K562 (cell line): Measurements from ENCODE around the gene DUSP5. TPM values are rescaled to one million over a fixed set of nuclear protein-coding genes. Genes with fewer than 3 reads are reported as not detected.

Experiments used
- DMBX1 ChIP-seq: fragments of 250-450 bp; sonication (Bioruptor Pico); IDR thresholded peaks from 2 replicates; pipeline ENCODE4 v1.8.0; 2022; ENCODE audit warnings: inconsistent platforms, mild to moderate bottlenecking, moderate library complexity, borderline replicate concordance
- FOXA3 ChIP-seq, 2 experiments: fragments of 450-650 bp in 1 of 2; sonication (generic) in 1 of 2; formaldehyde crosslinking; IDR thresholded peaks in 1 of 2; conservative IDR thresholded peaks in 1 of 2; 2 replicates each; pipeline versions ENCODE4 v1.4.0 to v1.8.0; 2020 to 2022; ENCODE audit warnings: mild to moderate bottlenecking in 2 of 2, missing genetic modification reagents in 1 of 2
- HDAC1 ChIP-seq, 2 experiments: fragments of 450-650 bp; IDR thresholded peaks; 2 replicates each; pipeline ENCODE4 v1.6.1; 2016 to 2017; ENCODE audit warnings: inconsistent platforms in 1 of 2, mild to moderate bottlenecking in 1 of 2, moderate library complexity in 1 of 2
- JUND ChIP-seq, 2 experiments: IDR thresholded peaks; 2 replicates in 1 of 2; 3 replicates in 1 of 2; pipeline ENCODE4 v1.6.1; 2011; ENCODE audit warnings: borderline replicate concordance in 2 of 2, low read depth in 2 of 2, low read length in 2 of 2, improper control_type of control experiment in 1 of 2, missing biosample characterization in 1 of 2, missing genetic modification characterization in 1 of 2, missing genetic modification reagents in 1 of 2
- NR2C2 ChIP-seq, 2 experiments: fragments of 200-800 bp in 1 of 2; sonication (Bioruptor generic) in 1 of 2; sonication (generic) in 1 of 2; formaldehyde crosslinking in 1 of 2; IDR thresholded peaks; 2 replicates each; pipeline versions ENCODE4 v1.6.1 to v1.8.0; 2016 to 2022; ENCODE audit warnings: mild to moderate bottlenecking in 1 of 2, missing compliant biosample characterization in 1 of 2, missing genetic modification characterization in 1 of 2, missing genetic modification reagents in 1 of 2
- PML ChIP-seq: IDR thresholded peaks from 2 replicates; pipeline ENCODE4 v1.6.1; 2012; ENCODE audit warnings: low read length, inconsistent platforms
- TAL1 ChIP-seq: fragments of 450-650 bp; IDR thresholded peaks from 2 replicates; pipeline ENCODE4 v1.6.1; 2016; ENCODE audit warnings: mild to moderate bottlenecking
- TEAD4 ChIP-seq, 2 experiments: sonication (generic) in 1 of 2; formaldehyde crosslinking in 1 of 2; IDR thresholded peaks; 2 replicates each; pipeline versions ENCODE4 v1.6.1 to v1.8.0; 2012 to 2022; ENCODE audit warnings: borderline replicate concordance in 1 of 2, inconsistent platforms in 1 of 2, low read length in 1 of 2, mild to moderate bottlenecking in 1 of 2, missing genetic modification reagents in 1 of 2
- ZNF830 ChIP-seq: fragments of 250-450 bp; sonication (Bioruptor Pico); IDR thresholded peaks from 2 replicates; pipeline ENCODE4 v1.5.0; 2021; ENCODE audit warnings: mild to moderate bottlenecking
- polyA plus RNA-seq, 8 experiments: library from polyadenylated mRNA; depleted of rRNA in 4 of 8; stranded (reverse) in 5 of 8; unstranded in 3 of 8; fragments of >200 nt; fragmentation: Nextera tagmentation in 2 of 8; fragmentation: Illumina TruSeq in 1 of 8; extraction: Ambion mirVana in 2 of 8; extraction: Trizol in 1 of 8; gene quantifications; 2 replicates each; pipeline versions ENCODE4 v1.2.1 to v1.2.3, GENCODE V29; 2011 to 2014; ENCODE audit warnings: inconsistent platforms in 1 of 8, missing spikeins in 1 of 8
- total RNA-seq, 7 experiments: library from RNA; depleted of rRNA in 6 of 7; stranded (reverse); fragments of >200 nt in 6 of 7; fragmentation: Illumina TruSeq in 2 of 7; extraction: Trizol in 2 of 7; gene quantifications; 2 replicates each; pipeline versions ENCODE4 v1.2.1 to v1.2.3, GENCODE V29; 2011 to 2021; ENCODE audit warnings: low replicate concordance in 1 of 7
- TF ChIP-seq, protein P1 (sequence below), 2 experiments: fragments of 450-650 bp; IDR thresholded peaks; 2 replicates each; pipeline ENCODE4 v1.6.1; 2016; ENCODE audit warnings: mild to moderate bottlenecking in 2 of 2, borderline replicate concordance in 1 of 2, low read depth in 1 of 2, moderate library complexity in 1 of 2
- TF ChIP-seq, protein P2 (sequence below): fragments of 450-650 bp; IDR thresholded peaks from 2 replicates; pipeline ENCODE4 v1.6.1; 2018; ENCODE audit not compliant: partially characterized antibody
- TF ChIP-seq, protein P3 (sequence below), 2 experiments: fragments of 450-650 bp; IDR thresholded peaks; 2 replicates each; pipeline ENCODE4 v1.6.1; 2016

The DUSP5 gene
- total and polyA plus RNA-seq, 9 of the 15 experiments (the other 6 are each of a cell fraction or from before 2014, with no cell fraction given) = 0.49 to 3.4 (median 2.0) TPM

- TF ChIP-seq, protein P1, sequence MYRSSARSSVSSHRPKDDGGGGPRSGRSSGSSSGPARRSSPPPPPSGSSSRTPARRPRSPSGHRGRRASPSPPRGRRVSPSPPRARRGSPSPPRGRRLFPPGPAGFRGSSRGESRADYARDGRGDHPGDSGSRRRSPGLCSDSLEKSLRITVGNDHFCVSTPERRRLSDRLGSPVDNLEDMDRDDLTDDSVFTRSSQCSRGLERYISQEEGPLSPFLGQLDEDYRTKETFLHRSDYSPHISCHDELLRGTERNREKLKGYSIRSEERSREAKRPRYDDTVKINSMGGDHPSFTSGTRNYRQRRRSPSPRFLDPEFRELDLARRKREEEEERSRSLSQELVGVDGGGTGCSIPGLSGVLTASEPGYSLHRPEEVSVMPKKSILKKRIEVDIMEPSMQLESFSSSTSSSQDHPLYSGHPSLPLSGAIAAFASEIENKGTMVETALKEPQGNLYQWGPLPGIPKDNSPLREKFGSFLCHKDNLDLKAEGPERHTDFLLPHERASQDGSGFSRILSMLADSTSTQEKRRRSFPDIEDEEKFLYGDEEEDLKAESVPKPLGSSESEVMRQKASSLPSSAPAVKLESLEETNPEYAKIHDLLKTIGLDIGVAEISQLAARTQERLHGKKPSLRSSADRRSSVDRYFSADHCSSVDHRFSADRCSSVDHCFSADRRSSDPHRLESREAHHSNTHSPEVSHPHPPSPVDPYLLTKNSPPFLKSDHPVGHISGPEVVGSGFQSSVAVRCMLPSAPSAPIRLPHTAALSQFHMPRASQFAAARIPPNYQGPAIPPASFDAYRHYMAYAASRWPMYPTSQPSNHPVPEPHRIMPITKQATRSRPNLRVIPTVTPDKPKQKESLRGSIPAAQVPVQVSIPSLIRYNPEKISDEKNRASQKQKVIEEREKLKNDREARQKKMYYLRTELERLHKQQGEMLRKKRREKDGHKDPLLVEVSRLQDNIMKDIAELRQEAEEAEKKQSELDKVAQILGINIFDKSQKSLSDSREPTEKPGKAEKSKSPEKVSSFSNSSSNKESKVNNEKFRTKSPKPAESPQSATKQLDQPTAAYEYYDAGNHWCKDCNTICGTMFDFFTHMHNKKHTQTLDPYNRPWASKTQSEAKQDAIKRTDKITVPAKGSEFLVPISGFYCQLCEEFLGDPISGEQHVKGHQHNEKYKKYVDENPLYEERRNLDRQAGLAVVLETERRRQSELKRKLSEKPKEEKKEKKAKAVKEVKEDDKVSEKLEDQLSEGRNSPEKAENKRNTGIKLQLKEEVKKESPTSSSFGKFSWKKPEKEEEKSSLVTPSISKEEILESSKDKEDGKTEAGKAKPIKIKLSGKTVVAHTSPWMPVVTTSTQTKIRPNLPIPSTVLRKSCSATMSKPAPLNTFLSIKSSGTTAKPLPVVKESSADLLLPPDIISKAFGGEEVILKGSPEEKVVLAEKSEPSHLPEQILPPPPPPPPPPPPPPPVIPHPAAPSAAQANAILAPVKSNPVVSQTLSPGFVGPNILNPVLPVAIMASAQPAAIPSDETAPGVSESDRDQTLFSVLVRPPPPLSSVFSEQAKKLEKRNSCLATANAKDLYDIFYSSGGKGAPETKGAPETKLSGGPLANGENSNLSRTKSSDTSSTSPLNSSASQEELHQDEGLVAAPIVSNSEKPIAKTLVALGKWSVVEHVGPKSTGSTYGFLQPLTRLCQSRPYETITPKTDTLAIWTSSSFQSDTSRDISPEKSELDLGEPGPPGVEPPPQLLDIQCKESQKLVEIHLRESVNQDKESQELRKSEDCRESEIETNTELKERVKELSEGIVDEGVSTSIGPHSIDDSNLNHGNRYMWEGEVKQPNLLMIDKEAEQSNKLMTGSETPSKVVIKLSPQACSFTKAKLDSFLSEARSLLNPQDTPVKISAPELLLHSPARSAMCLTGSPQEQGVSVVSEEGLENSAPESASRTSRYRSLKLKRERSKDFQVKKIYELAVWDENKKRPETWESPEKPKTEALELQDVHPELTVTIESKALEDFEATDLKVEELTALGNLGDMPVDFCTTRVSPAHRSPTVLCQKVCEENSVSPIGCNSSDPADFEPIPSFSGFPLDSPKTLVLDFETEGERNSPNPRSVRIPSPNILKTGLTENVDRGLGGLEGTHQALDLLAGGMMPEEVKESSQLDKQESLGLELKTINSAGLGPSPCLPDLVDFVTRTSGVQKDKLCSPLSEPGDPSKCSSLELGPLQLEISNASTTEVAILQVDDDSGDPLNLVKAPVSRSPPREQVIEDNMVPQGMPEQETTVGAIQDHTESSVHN (IDR thresholded peaks at IDR 0.05; ENCODE audit: borderline replicate concordance in 1 of 2, low read depth in 1 of 2) = peak in 1 of 2 experiments; percentile 88; a peak in 2 of 4 replicates
- TF ChIP-seq PML (peak; percentile 67; the same call in 1 of the 2 replicates), NR2C2 (CRISPR knock-in tag; IDR thresholded peaks at IDR 0.05) (no peak), NR2C2 (tag; IDR thresholded peaks at IDR 0.05) (peak; percentile 15; the same call in 1 of the 2 replicates), FOXA3 (CRISPR knock-in tag; conservative IDR thresholded peaks at IDR 0.05 in 1 of 2, IDR thresholded peaks at IDR 0.05 in 1 of 2) (peak in 1 of 2 experiments; percentile 95; a peak in 2 of 4 replicates), ZNF830 (CRISPR knock-in tag) (no peak), TEAD4 (IDR thresholded peaks at IDR 0.05; ENCODE audit: low read length) (peak; percentile 90), TEAD4 (CRISPR knock-in tag; IDR thresholded peaks at IDR 0.05; ENCODE audit: borderline replicate concordance) (no peak), DMBX1 (CRISPR knock-in tag) (peak; percentile 26; the same call in 1 of the 2 replicates), TAL1 (peak; percentile 93), JUND (IDR thresholded peaks at IDR 0.05; ENCODE audit: borderline replicate concordance, low read depth, low read length) (peak; percentile 60; the same call in 1 of the 2 replicates), JUND (tag; IDR thresholded peaks at IDR 0.05; ENCODE audit: borderline replicate concordance, low read depth, low read length) (peak; percentile 50; the same call in 1 of the 3 replicates), HDAC1 (IDR thresholded peaks at IDR 0.05) (peak in 1 of 2 experiments; percentile 47; a peak in 1 of 4 replicates)
- TF ChIP-seq, protein P2, sequence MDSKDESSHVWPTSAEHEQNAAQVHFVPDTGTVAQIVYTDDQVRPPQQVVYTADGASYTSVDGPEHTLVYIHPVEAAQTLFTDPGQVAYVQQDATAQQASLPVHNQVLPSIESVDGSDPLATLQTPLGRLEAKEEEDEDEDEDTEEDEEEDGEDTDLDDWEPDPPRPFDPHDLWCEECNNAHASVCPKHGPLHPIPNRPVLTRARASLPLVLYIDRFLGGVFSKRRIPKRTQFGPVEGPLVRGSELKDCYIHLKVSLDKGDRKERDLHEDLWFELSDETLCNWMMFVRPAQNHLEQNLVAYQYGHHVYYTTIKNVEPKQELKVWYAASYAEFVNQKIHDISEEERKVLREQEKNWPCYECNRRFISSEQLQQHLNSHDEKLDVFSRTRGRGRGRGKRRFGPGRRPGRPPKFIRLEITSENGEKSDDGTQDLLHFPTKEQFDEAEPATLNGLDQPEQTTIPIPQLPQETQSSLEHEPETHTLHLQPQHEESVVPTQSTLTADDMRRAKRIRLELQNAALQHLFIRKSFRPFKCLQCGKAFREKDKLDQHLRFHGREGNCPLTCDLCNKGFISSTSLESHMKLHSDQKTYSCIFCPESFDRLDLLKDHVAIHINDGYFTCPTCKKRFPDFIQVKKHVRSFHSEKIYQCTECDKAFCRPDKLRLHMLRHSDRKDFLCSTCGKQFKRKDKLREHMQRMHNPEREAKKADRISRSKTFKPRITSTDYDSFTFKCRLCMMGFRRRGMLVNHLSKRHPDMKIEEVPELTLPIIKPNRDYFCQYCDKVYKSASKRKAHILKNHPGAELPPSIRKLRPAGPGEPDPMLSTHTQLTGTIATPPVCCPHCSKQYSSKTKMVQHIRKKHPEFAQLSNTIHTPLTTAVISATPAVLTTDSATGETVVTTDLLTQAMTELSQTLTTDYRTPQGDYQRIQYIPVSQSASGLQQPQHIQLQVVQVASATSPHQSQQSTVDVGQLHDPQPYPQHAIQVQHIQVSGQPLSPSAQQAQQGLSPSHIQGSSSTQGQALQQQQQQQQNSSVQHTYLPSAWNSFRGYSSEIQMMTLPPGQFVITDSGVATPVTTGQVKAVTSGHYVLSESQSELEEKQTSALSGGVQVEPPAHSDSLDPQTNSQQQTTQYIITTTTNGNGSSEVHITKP = peak; percentile 63
- TF ChIP-seq, protein P3, sequence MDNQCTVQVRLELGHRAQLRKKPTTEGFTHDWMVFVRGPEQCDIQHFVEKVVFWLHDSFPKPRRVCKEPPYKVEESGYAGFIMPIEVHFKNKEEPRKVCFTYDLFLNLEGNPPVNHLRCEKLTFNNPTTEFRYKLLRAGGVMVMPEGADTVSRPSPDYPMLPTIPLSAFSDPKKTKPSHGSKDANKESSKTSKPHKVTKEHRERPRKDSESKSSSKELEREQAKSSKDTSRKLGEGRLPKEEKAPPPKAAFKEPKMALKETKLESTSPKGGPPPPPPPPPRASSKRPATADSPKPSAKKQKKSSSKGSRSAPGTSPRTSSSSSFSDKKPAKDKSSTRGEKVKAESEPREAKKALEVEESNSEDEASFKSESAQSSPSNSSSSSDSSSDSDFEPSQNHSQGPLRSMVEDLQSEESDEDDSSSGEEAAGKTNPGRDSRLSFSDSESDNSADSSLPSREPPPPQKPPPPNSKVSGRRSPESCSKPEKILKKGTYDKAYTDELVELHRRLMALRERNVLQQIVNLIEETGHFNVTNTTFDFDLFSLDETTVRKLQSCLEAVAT (IDR thresholded peaks at IDR 0.05) = peak in 1 of 2 experiments; percentile 72; a peak in 2 of 4 replicates
Measured at GRCh38 chr10:110483633-110484032, 14.1 kb upstream of the DUSP5 start (continued).
